Central memory CD8-positive, alpha-beta T cell (primary cell): ENCODE data around the gene SERPINE1.
"Not testable (repeated sequence)": the region's sequence is repeated elsewhere in the genome, so short reads cannot be mapped to it uniquely, and the experiment has no call there.

Source experiments
- ATAC-seq: fragments of 150-1000 bp; cut with Tn5 transposase; replicated peaks from 2 replicates; pipeline ENCODE4 v1.10.0; 2022; ENCODE audit warnings: mild to moderate bottlenecking, moderate FRiP score, moderate number of reproducible peaks; ENCODE audit not compliant: poor library complexity, severe bottlenecking; ENCODE audit errors: extremely low read depth
- DNase-seq, 2 donors: peaks; one replicate each; pipeline ENCODE4 v3.0.0; 2021; ENCODE audit warnings: low spot score in 2 of 2
- H3K27ac Mint-ChIP-seq: one replicate; pipeline ENCODE4 v1.8.0; 2022; ENCODE audit warnings: low read depth, mild to moderate bottlenecking, moderate library complexity, mixed read lengths
- H3K27me3 Mint-ChIP-seq: one replicate; pipeline ENCODE4 v1.8.0; 2022; ENCODE audit warnings: mixed read lengths
- H3K36me3 Mint-ChIP-seq: one replicate; pipeline ENCODE4 v1.8.0; 2022; ENCODE audit warnings: mild to moderate bottlenecking, moderate library complexity, mixed read lengths; ENCODE audit not compliant: insufficient read depth
- H3K4me1 Mint-ChIP-seq: one replicate; pipeline ENCODE4 v1.8.0; 2022; ENCODE audit warnings: mixed read lengths
- H3K4me3 Mint-ChIP-seq: one replicate; pipeline ENCODE4 v1.8.0; 2022; ENCODE audit warnings: mild to moderate bottlenecking, moderate library complexity, mixed read lengths
- H3K9me3 Mint-ChIP-seq: one replicate; pipeline ENCODE4 v1.8.0; 2022; ENCODE audit warnings: mixed read lengths

The SERPINE1 gene

GRCh38 chr7:101094376-101094775 is 32.5 kb upstream of the SERPINE1 start:
- H3K4me3 Mint-ChIP-seq = no peak overlapping the region
- H3K9me3 Mint-ChIP-seq = no peaks in the 10 kb centered on the region
- H3K27me3 Mint-ChIP-seq = no peaks in the 10 kb centered on the region
- peaks cover 47% of the 10 kb centered on the region for H3K4me1 Mint-ChIP-seq
- no peak for ATAC-seq
- DNase-seq = no peak
- peak overlapping the region; percentile 1 for H3K27ac Mint-ChIP-seq
- peaks cover 20% of the 10 kb centered on the region for H3K36me3 Mint-ChIP-seq

- peak overlapping the region; percentile 1 for H3K27ac Mint-ChIP-seq
- H3K36me3 Mint-ChIP-seq = peaks cover 18% of the 10 kb centered on the region
- DNase-seq = no peak
- H3K9me3 Mint-ChIP-seq = no peaks in the 10 kb centered on the region
- H3K27me3 Mint-ChIP-seq = no peaks in the 10 kb centered on the region
- peaks cover 44% of the 10 kb centered on the region for H3K4me1 Mint-ChIP-seq
- no peak overlapping the region for H3K4me3 Mint-ChIP-seq
- no peak for ATAC-seq
Measured at GRCh38 chr7:101094791-101095375, 32.0 kb upstream of the SERPINE1 start.

GRCh38 chr7:101096331-101096956 is 30.5 kb upstream of the SERPINE1 start:
- no peak for DNase-seq
- no peak for ATAC-seq
- Mint-ChIP-seq H3K27me3 (peaks cover 13% of the 10 kb centered on the region), H3K9me3 (no peaks in the 10 kb centered on the region), H3K4me3 (no peak overlapping the region), H3K36me3 (peaks cover 7% of the 10 kb centered on the region), H3K4me1 (peaks cover 35% of the 10 kb centered on the region), H3K27ac (no peak overlapping the region)

GRCh38 chr7:101096957-101097347 is 30.0 kb upstream of the SERPINE1 start:
- H3K4me3 Mint-ChIP-seq = no peak overlapping the region
- peaks cover 18% of the 10 kb centered on the region for H3K27me3 Mint-ChIP-seq
- no peaks in the 10 kb centered on the region for H3K9me3 Mint-ChIP-seq
- H3K36me3 Mint-ChIP-seq = peaks cover 5% of the 10 kb centered on the region
- ATAC-seq (no peak), DNase-seq (no peak)
- H3K27ac Mint-ChIP-seq = no peak overlapping the region
- peaks cover 35% of the 10 kb centered on the region for H3K4me1 Mint-ChIP-seq

- Mint-ChIP-seq H3K27me3 (peaks cover 18% of the 10 kb centered on the region), H3K36me3 (peaks cover 3% of the 10 kb centered on the region), H3K27ac (no peak overlapping the region), H3K9me3 (no peaks in the 10 kb centered on the region), H3K4me1 (peaks cover 35% of the 10 kb centered on the region), H3K4me3 (no peak overlapping the region)
- ATAC-seq (no peak), DNase-seq (no peak)
Measured at GRCh38 chr7:101097561-101097960, 29.3 kb upstream of the SERPINE1 start.

- no peak overlapping the region for H3K4me3 Mint-ChIP-seq
- no peaks in the 10 kb centered on the region for H3K9me3 Mint-ChIP-seq
- ATAC-seq (no peak), DNase-seq (no peak)
- H3K27me3 Mint-ChIP-seq = peaks cover 40% of the 10 kb centered on the region
- no peak overlapping the region for H3K27ac Mint-ChIP-seq
- peaks cover 23% of the 10 kb centered on the region for H3K4me1 Mint-ChIP-seq
- H3K36me3 Mint-ChIP-seq = peaks cover 2% of the 10 kb centered on the region
Measured at GRCh38 chr7:101099969-101100781, 26.7 kb upstream of the SERPINE1 start.

- Mint-ChIP-seq H3K27me3 (peaks cover 42% of the 10 kb centered on the region), H3K9me3 (no peaks in the 10 kb centered on the region), H3K4me3 (no peak overlapping the region), H3K36me3 (peaks cover under 1% of the 10 kb centered on the region), H3K27ac (no peak overlapping the region), H3K4me1 (peaks cover 17% of the 10 kb centered on the region)
- DNase-seq (no peak), ATAC-seq (no peak)
Measured at GRCh38 chr7:101100858-101101847, 25.8 kb upstream of the SERPINE1 start.

- DNase-seq (no peak), ATAC-seq (no peak)
- no peaks in the 10 kb centered on the region for H3K9me3 Mint-ChIP-seq
- H3K36me3 Mint-ChIP-seq = no peaks in the 10 kb centered on the region
- no peak overlapping the region for H3K27ac Mint-ChIP-seq
- peaks cover 12% of the 10 kb centered on the region for H3K4me1 Mint-ChIP-seq
- H3K4me3 Mint-ChIP-seq = no peak overlapping the region
- peaks cover 44% of the 10 kb centered on the region for H3K27me3 Mint-ChIP-seq
Measured at GRCh38 chr7:101102026-101102425, 24.9 kb upstream of the SERPINE1 start.

GRCh38 chr7:101103701-101104100 is 23.2 kb upstream of the SERPINE1 start:
- DNase-seq, H3K27ac Mint-ChIP-seq, H3K9me3 Mint-ChIP-seq, ATAC-seq, H3K4me1 Mint-ChIP-seq, H3K4me3 Mint-ChIP-seq, H3K36me3 Mint-ChIP-seq: not testable (repeated sequence)
- peaks cover 60% of the 10 kb centered on the region for H3K27me3 Mint-ChIP-seq

GRCh38 chr7:101104193-101104713 is 22.7 kb upstream of the SERPINE1 start:
- no peaks in the 10 kb centered on the region for H3K9me3 Mint-ChIP-seq
- no peak overlapping the region for H3K4me3 Mint-ChIP-seq
- DNase-seq = no peak
- no peaks in the 10 kb centered on the region for H3K36me3 Mint-ChIP-seq
- H3K4me1 Mint-ChIP-seq = peaks cover 6% of the 10 kb centered on the region
- H3K27me3 Mint-ChIP-seq = peaks cover 61% of the 10 kb centered on the region
- ATAC-seq = no peak
- H3K27ac Mint-ChIP-seq = no peak overlapping the region

GRCh38 chr7:101104799-101105198 is 22.1 kb upstream of the SERPINE1 start:
- Mint-ChIP-seq H3K4me3 (no peak overlapping the region), H3K36me3 (no peaks in the 10 kb centered on the region), H3K27ac (no peak overlapping the region), H3K9me3 (no peaks in the 10 kb centered on the region), H3K4me1 (peaks cover 5% of the 10 kb centered on the region), H3K27me3 (peaks cover 61% of the 10 kb centered on the region)
- ATAC-seq (no peak), DNase-seq (no peak)

- not testable (repeated sequence) for DNase-seq, H3K27ac Mint-ChIP-seq, ATAC-seq, H3K4me3 Mint-ChIP-seq, H3K36me3 Mint-ChIP-seq, H3K9me3 Mint-ChIP-seq, H3K4me1 Mint-ChIP-seq
- H3K27me3 Mint-ChIP-seq = peaks cover 60% of the 10 kb centered on the region
Measured at GRCh38 chr7:101105248-101105647, 21.7 kb upstream of the SERPINE1 start.
